Kidney epithelial cell (primary cell): ENCODE results near the gene CSNK2A3. TPM values are rescaled to one million over a fixed set of nuclear protein-coding genes. Genes with fewer than 3 reads are reported as not detected.

ENCODE experiments used
- DNase-seq: peaks from one replicate; pipeline ENCODE4 v3.0.0-alpha.2; 2010; ENCODE audit warnings: low read depth
- H3K27me3 ChIP-seq: 2 replicates; pipeline ENCODE4 v1.6.0; 2011; ENCODE audit warnings: low read length; ENCODE audit not compliant: control insufficient read depth, insufficient read depth
- H3K36me3 ChIP-seq: 2 replicates; pipeline ENCODE4 v1.5.1; 2011; ENCODE audit warnings: low read length; ENCODE audit not compliant: control insufficient read depth, insufficient read depth
- H3K4me3 ChIP-seq: 2 replicates; pipeline ENCODE4 v1.5.1; 2011; ENCODE audit warnings: low read depth, mild to moderate bottlenecking, control low read depth, low read length
- total RNA-seq: library from RNA; depleted of rRNA; stranded (reverse); fragments of >200 nt; gene quantifications from 2 replicates; pipeline ENCODE4 v1.2.3, GENCODE V29; 2015
- TF ChIP-seq, protein P1 (sequence below): IDR thresholded peaks from 2 replicates; pipeline ENCODE4 v1.5.1; 2011; ENCODE audit warnings: mild to moderate bottlenecking, moderate library complexity, low read length, control low read depth, inconsistent platforms; ENCODE audit not compliant: insufficient read depth, poor library complexity, severe bottlenecking

CSNK2A3 gene
- total RNA-seq, 1 donor from 2014 or later = 3.4 TPM

GRCh38 chr11:11351042-11351586 lies 1.9 kb downstream of the CSNK2A3 start:
- Histone ChIP-seq H3K4me3 (no peak overlapping the region), H3K36me3 (no peaks in the 10 kb centered on the region), H3K27me3 (no peaks in the 10 kb centered on the region)
- TF ChIP-seq, protein P1, sequence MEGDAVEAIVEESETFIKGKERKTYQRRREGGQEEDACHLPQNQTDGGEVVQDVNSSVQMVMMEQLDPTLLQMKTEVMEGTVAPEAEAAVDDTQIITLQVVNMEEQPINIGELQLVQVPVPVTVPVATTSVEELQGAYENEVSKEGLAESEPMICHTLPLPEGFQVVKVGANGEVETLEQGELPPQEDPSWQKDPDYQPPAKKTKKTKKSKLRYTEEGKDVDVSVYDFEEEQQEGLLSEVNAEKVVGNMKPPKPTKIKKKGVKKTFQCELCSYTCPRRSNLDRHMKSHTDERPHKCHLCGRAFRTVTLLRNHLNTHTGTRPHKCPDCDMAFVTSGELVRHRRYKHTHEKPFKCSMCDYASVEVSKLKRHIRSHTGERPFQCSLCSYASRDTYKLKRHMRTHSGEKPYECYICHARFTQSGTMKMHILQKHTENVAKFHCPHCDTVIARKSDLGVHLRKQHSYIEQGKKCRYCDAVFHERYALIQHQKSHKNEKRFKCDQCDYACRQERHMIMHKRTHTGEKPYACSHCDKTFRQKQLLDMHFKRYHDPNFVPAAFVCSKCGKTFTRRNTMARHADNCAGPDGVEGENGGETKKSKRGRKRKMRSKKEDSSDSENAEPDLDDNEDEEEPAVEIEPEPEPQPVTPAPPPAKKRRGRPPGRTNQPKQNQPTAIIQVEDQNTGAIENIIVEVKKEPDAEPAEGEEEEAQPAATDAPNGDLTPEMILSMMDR = no peak
- no peak for DNase-seq

GRCh38 chr11:11349870-11350337 lies 3.1 kb downstream of the CSNK2A3 start:
- TF ChIP-seq, protein P1 = no peak
- peak; percentile 47 for DNase-seq

DNA sequence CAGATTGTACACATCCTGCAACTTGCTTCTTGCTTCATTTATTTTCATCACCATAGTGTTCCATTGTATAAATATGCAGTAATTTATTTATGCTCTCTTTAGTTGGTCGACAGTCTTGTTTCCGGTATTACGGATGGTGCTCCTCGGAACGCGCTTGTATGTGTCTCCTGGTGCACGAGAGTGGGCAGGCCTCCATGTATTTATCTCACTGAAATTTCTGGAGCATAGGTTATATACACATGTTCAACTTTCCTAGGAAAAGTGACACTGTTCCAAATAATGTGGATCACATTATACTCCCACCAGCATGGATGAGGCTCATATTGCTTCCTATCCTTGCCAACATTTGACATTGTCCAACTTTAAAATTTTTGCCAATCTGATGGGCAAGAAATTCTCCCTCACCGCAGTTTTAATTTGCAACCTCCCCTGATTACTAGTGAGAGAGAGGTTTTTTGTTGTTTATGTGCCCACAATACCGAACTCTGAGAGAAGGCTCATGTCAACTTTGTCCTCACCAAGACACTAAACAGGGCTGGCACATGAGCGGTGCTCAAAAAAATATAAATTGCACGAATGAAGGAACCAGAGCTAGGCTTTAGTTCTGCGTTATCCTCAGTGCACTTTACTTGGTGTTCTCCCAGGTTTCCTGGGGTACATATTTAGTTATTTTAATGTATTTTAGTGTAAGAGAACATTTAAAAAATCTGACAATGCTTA lies 3.8 kb downstream of the CSNK2A3 start:
- TF ChIP-seq, protein P1 = no peak
- Histone ChIP-seq H3K4me3 (no peak overlapping the region), H3K36me3 (no peaks in the 10 kb centered on the region), H3K27me3 (no peaks in the 10 kb centered on the region)
- no peak for DNase-seq

More at GRCh38 chr11:11349870-11350337, 3.1 kb downstream of the CSNK2A3 start:
- no peaks in the 10 kb centered on the region for H3K27me3 ChIP-seq
- no peak overlapping the region for H3K4me3 ChIP-seq
- H3K36me3 ChIP-seq = no peaks in the 10 kb centered on the region

GRCh38 chr11:11348303-11348702 lies 4.7 kb downstream of the CSNK2A3 start:
- Histone ChIP-seq H3K36me3 (no peaks in the 10 kb centered on the region), H3K27me3 (no peaks in the 10 kb centered on the region), H3K4me3 (no peak overlapping the region)
- no peak for DNase-seq
- TF ChIP-seq, protein P1 = no peak

DNA sequence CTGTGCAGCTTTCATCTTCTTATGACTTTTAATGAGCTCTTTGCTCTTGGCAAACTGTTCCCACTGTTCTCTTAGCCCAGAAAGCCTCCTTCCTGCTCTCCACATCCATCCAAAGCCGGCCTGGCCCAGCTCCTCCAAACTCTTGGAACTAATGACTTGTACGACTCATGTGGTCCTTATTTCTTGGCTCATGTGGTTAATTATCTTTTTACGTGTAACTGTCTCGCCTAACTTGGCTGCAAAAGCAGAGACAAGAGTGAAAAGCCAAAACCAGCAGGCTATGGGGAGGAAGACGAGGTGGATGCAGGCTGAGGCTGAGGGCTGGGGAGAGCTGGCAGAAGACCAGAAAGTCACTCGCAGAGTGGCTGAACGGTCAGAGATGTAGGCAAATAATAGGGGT lies 5.5 kb downstream of the CSNK2A3 start:
- H3K4me3 ChIP-seq = no peak overlapping the region
- H3K36me3 ChIP-seq = no peaks in the 10 kb centered on the region
- TF ChIP-seq, protein P1 = no peak
- no peak for DNase-seq
- H3K27me3 ChIP-seq = no peaks in the 10 kb centered on the region

GRCh38 chr11:11346303-11346702 lies 6.7 kb downstream of the CSNK2A3 start:
- no peaks in the 10 kb centered on the region for H3K27me3 ChIP-seq

More at GRCh38 chr11:11346303-11346702, 6.7 kb downstream of the CSNK2A3 start:
- no peak overlapping the region for H3K4me3 ChIP-seq
- DNase-seq = no peak
- H3K36me3 ChIP-seq = no peaks in the 10 kb centered on the region
- TF ChIP-seq, protein P1 = no peak
